Calu3 (cell line): Measurements from ENCODE around the gene MR1. TPM values are rescaled to one million over a fixed set of nuclear protein-coding genes. Genes with fewer than 3 reads are reported as not detected.

Source experiments
- BruUV-seq: library from RNA; stranded (reverse); fragments of 400-500 nt; replicated peaks from 2 replicates; lab custom pipeline; 2021; lab: Mats Ljungman, UMichigan
- CTCF ChIA-PET: fragments of 300-600 bp; sonication (Branson Sonifier 250); formaldehyde crosslinking; loops from one replicate; lab custom pipeline; 2022; ENCODE audit warnings: antibody characterized with exemption; lab: Charles Lee
- DNase-seq: peaks from one replicate; pipeline ENCODE4 v3.0.0; 2022
- H3K27ac Mint-ChIP-seq: one replicate; pipeline ENCODE4 v1.8.0; 2022; ENCODE audit warnings: mixed read lengths; ENCODE audit not compliant: unreplicated experiment
- H3K27me3 Mint-ChIP-seq: one replicate; pipeline ENCODE4 v1.8.0; 2022; ENCODE audit warnings: mixed read lengths; ENCODE audit not compliant: unreplicated experiment
- H3K36me3 Mint-ChIP-seq: one replicate; pipeline ENCODE4 v1.8.0; 2022; ENCODE audit warnings: mild to moderate bottlenecking, moderate library complexity, mixed read lengths; ENCODE audit not compliant: insufficient read depth, unreplicated experiment
- H3K4me1 Mint-ChIP-seq: one replicate; pipeline ENCODE4 v1.8.0; 2022; ENCODE audit warnings: mild to moderate bottlenecking, low read depth, mixed read lengths; ENCODE audit not compliant: unreplicated experiment
- H3K4me3 Mint-ChIP-seq: one replicate; pipeline ENCODE4 v1.8.0; 2022; ENCODE audit warnings: mild to moderate bottlenecking, low read depth, moderate library complexity, mixed read lengths; ENCODE audit not compliant: unreplicated experiment
- H3K9me3 Mint-ChIP-seq: one replicate; pipeline ENCODE4 v1.8.0; 2022; ENCODE audit warnings: low read depth, mixed read lengths; ENCODE audit not compliant: unreplicated experiment
- intact Hi-C: fragments of 100-400 bp; cut with micrococcal nuclease; formaldehyde crosslinking; loops from one replicate; pipeline ENCODE4 v1.10.0; 2022; ENCODE audit not compliant: unreplicated experiment
- total RNA-seq: library from RNA; stranded (reverse); gene quantifications from 2 replicates; pipeline ENCODE4 v1.2.3, GENCODE V29; 2022
- TF ChIP-seq, protein P1 (sequence below): fragments of 200-600 bp; IDR thresholded peaks from one replicate; pipeline ENCODE4 v1.8.0; 2022; ENCODE audit warnings: antibody characterized with exemption; ENCODE audit not compliant: unreplicated experiment

MR1 gene
- total RNA-seq, 1 experiment from 2014 or later: 10.0 TPM

- no peaks in the 10 kb centered on the region for H3K27me3 Mint-ChIP-seq
- peaks cover 42% of the 10 kb centered on the region for H3K36me3 Mint-ChIP-seq
- CTCF ChIA-PET: interaction anchor here (0.7 to 1.7 kb wide), 10 partner anchors 8 to 209 kb away, joined by 3 to 10 read pairs (median 4); no protein-coding TSS in a partner anchor
- no peak for DNase-seq
- BruUV-seq: no TSS peak
- intact Hi-C loops: loop anchor here (2.0 kb wide), 1 partner anchor 14 kb away; no protein-coding TSS in a partner anchor
- H3K9me3 Mint-ChIP-seq: no peaks in the 10 kb centered on the region
- peak overlapping the region; percentile 93 for H3K4me3 Mint-ChIP-seq
- H3K27ac Mint-ChIP-seq: peak overlapping the region; percentile 90
- TF ChIP-seq, protein P1, sequence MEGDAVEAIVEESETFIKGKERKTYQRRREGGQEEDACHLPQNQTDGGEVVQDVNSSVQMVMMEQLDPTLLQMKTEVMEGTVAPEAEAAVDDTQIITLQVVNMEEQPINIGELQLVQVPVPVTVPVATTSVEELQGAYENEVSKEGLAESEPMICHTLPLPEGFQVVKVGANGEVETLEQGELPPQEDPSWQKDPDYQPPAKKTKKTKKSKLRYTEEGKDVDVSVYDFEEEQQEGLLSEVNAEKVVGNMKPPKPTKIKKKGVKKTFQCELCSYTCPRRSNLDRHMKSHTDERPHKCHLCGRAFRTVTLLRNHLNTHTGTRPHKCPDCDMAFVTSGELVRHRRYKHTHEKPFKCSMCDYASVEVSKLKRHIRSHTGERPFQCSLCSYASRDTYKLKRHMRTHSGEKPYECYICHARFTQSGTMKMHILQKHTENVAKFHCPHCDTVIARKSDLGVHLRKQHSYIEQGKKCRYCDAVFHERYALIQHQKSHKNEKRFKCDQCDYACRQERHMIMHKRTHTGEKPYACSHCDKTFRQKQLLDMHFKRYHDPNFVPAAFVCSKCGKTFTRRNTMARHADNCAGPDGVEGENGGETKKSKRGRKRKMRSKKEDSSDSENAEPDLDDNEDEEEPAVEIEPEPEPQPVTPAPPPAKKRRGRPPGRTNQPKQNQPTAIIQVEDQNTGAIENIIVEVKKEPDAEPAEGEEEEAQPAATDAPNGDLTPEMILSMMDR: no peak
- H3K4me1 Mint-ChIP-seq: peaks cover 26% of the 10 kb centered on the region
Measured at GRCh38 chr1:181090641-181091126, 56.9 kb downstream of the MR1 start.

DNA sequence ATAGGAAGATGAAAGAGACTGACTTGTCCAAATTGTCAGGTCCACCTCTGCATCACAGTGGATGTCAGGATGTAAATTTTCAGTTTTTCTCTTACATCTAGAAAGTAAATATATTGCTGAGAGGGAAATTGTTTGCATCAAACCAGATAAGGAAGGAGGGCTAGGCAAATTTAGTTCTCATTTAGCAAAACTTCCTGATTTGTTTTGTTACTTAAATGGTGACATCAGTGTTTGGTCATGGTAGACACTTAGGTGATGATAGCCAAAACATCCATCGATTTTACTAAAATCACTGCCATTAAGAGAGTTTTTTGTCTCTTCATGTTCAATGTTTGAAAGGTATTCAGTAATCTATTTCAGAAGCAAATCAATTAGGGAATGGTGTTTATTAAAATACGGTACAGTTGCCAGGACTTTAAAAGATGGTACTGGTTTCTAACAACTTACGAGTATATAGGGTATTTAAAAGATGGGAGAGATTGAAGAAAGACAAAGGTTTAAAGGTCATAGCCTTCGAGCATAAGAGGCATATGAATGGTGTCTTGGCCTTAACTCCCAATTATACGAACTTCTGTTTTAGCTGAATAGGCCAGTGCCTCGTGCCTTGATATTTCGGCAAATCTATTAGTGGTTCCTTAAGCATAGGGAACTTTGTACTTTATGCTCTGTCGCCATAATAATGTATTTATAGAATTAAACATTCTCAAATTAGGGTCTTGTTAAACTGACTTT, 57.7 kb downstream of the MR1 start:
- DNase-seq: no peak
- Mint-ChIP-seq H3K36me3 (peaks cover 42% of the 10 kb centered on the region), H3K27ac (peak overlapping the region; percentile 90), H3K27me3 (no peaks in the 10 kb centered on the region), H3K4me3 (peak overlapping the region; percentile 93), H3K4me1 (peaks cover 26% of the 10 kb centered on the region), H3K9me3 (no peaks in the 10 kb centered on the region)
- BruUV-seq: no TSS peak
- CTCF ChIA-PET: interaction anchor here (0.7 to 1.7 kb wide), 8 partner anchors 7 to 210 kb away, joined by 3 to 10 read pairs (median 5); no protein-coding TSS in a partner anchor
- TF ChIP-seq, protein P1: no peak
- intact Hi-C loops: loop anchor here (2.0 kb wide), 1 partner anchor 13 kb away; no protein-coding TSS in a partner anchor

- CTCF ChIA-PET: interaction anchor here (0.8 kb wide), 1 partner anchor 50 kb away, joined by 3 read pairs; no protein-coding TSS in a partner anchor
- Mint-ChIP-seq H3K36me3 (peaks cover 42% of the 10 kb centered on the region), H3K4me3 (no peak overlapping the region), H3K9me3 (no peaks in the 10 kb centered on the region), H3K27me3 (no peaks in the 10 kb centered on the region), H3K4me1 (peaks cover 26% of the 10 kb centered on the region), H3K27ac (no peak overlapping the region)
- no TSS peak for BruUV-seq
- no peak for DNase-seq
- intact Hi-C loops: no loop called here
- TF ChIP-seq, protein P1: no peak
Measured at GRCh38 chr1:181092056-181092455, 58.3 kb downstream of the MR1 start.

GRCh38 chr1:181092883-181093458, 59.2 kb downstream of the MR1 start:
- Mint-ChIP-seq H3K27ac (no peak overlapping the region), H3K4me3 (no peak overlapping the region), H3K36me3 (peaks cover 33% of the 10 kb centered on the region), H3K9me3 (no peaks in the 10 kb centered on the region), H3K27me3 (no peaks in the 10 kb centered on the region), H3K4me1 (peaks cover 26% of the 10 kb centered on the region)
- BruUV-seq: no TSS peak
- no peak for DNase-seq
- TF ChIP-seq, protein P1: no peak
- intact Hi-C loops: no loop called here
- CTCF ChIA-PET: no interaction called here
